HCT116 (cell line): ENCODE data around the gene HIPK2.

ENCODE experiments used
- CEBPB ChIP-seq: IDR thresholded peaks from 2 replicates; pipeline ENCODE4 v1.6.1; 2012; ENCODE audit warnings: low read depth
- EZH2 ChIP-seq: fragments of 200-600 bp; sonication (generic); IDR thresholded peaks from 2 replicates; pipeline ENCODE4 v1.6.1; 2017; ENCODE audit warnings: antibody characterized with exemption, mixed run types
- EZH2phosphoT487 ChIP-seq: fragments of 200-600 bp; IDR thresholded peaks from 2 replicates; pipeline ENCODE4 v1.6.1; 2018; ENCODE audit warnings: antibody characterized with exemption, borderline replicate concordance
- POLR2A ChIP-seq: IDR thresholded peaks from 2 replicates; pipeline ENCODE4 v1.7.0; 2011; ENCODE audit warnings: borderline replicate concordance; ENCODE audit not compliant: insufficient read depth, insufficient read length; ENCODE audit errors: extremely low read depth
- RAD21 ChIP-seq: IDR thresholded peaks from 2 replicates; pipeline ENCODE4 v1.6.1; 2012; ENCODE audit warnings: low read depth, mild to moderate bottlenecking
- SP1 ChIP-seq: IDR thresholded peaks from 2 replicates; pipeline ENCODE4 v1.6.1; 2012; ENCODE audit warnings: low read depth
- TCF7L2 ChIP-seq: IDR thresholded peaks from 2 replicates; pipeline ENCODE4 v1.7.0; 2011; ENCODE audit warnings: borderline replicate concordance, inconsistent platforms; ENCODE audit not compliant: insufficient read depth, insufficient read length; ENCODE audit errors: extremely low read depth
- YY1 ChIP-seq: IDR thresholded peaks from 2 replicates; pipeline ENCODE4 v1.6.1; 2011; ENCODE audit warnings: low read length, low read depth, moderate library complexity, mild to moderate bottlenecking; ENCODE audit not compliant: insufficient replicate concordance; ENCODE audit errors: extremely low read depth
- TF ChIP-seq, protein P1 (sequence below), 3 experiments: fragments of 200-600 bp in 1 of 3; sonication (generic) in 1 of 3; IDR thresholded peaks in 2 of 3; conservative IDR thresholded peaks in 1 of 3; 2 replicates each; pipeline ENCODE4 v1.5.1; 2012 to 2017; ENCODE audit warnings: low read depth in 2 of 3, low read length in 2 of 3, antibody characterized with exemption in 1 of 3, borderline replicate concordance in 1 of 3, control low read depth in 1 of 3, mild to moderate bottlenecking in 1 of 3, mixed read lengths in 1 of 3, mixed run types in 1 of 3, moderate library complexity in 1 of 3; ENCODE audit not compliant: insufficient read depth in 1 of 3
- TF ChIP-seq, protein P2 (sequence below): IDR thresholded peaks from 2 replicates; pipeline ENCODE4 v1.6.1; 2012

DNA sequence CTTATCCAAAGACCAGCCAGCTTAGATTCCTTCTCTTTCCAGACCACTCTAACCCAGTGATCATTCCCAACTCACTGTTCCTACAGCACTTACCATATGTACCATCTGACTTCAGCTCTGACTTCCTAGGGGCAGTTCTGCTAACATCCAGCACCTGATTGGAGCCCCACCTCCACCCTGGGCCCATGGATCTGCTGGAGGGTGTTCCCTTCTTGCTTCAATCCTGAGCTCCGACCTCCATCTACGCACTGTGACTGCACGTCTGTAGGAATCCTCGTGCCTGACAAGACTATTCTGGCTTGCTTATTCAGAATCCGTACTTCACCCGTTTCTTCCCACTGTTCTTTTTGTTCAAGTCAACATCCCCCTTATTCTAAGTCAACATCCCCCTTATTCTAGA lies 57.6 kb downstream of the HIPK2 start:
- TF ChIP-seq, protein P1, sequence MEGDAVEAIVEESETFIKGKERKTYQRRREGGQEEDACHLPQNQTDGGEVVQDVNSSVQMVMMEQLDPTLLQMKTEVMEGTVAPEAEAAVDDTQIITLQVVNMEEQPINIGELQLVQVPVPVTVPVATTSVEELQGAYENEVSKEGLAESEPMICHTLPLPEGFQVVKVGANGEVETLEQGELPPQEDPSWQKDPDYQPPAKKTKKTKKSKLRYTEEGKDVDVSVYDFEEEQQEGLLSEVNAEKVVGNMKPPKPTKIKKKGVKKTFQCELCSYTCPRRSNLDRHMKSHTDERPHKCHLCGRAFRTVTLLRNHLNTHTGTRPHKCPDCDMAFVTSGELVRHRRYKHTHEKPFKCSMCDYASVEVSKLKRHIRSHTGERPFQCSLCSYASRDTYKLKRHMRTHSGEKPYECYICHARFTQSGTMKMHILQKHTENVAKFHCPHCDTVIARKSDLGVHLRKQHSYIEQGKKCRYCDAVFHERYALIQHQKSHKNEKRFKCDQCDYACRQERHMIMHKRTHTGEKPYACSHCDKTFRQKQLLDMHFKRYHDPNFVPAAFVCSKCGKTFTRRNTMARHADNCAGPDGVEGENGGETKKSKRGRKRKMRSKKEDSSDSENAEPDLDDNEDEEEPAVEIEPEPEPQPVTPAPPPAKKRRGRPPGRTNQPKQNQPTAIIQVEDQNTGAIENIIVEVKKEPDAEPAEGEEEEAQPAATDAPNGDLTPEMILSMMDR (IDR thresholded peaks at IDR 0.05 in 2 of 3, conservative IDR thresholded peaks at IDR 0.05 in 1 of 3; ENCODE audit: borderline replicate concordance in 1 of 3, insufficient read depth in 1 of 3, low read depth in 2 of 3, low read length in 2 of 3), result no peak
- TF ChIP-seq RAD21 (no peak), EZH2phosphoT487 (no peak), POLR2A (no peak), SP1 (no peak), YY1 (no peak), CEBPB (no peak), EZH2 (no peak), TCF7L2 (no peak)
- TF ChIP-seq, protein P2, sequence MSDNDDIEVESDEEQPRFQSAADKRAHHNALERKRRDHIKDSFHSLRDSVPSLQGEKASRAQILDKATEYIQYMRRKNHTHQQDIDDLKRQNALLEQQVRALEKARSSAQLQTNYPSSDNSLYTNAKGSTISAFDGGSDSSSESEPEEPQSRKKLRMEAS, result no peak
